Activated B cell treated with CpG ODN at 0.5 μM for 24 hours (primary cell): ENCODE measurements around the gene MED29. TPM values are rescaled to one million over a fixed set of nuclear protein-coding genes. Genes with fewer than 3 reads are reported as not detected.
A peak's percentile ranks its signal among the peaks of the same experiment; 100 is the strongest.

Experiments
- ATAC-seq: fragments of 200-7000 bp; cut with Tn5 transposase; one replicate; pipeline ENCODE4 v1.10.0; 2021; ENCODE audit warnings: low read depth, mild to moderate bottlenecking, moderate library complexity
- CTCF ChIA-PET: fragments of 350-600 bp; sonication (Branson Sonifier 250); formaldehyde crosslinking; loops from one replicate; lab custom pipeline; 2021; ENCODE audit warnings: antibody characterized with exemption; lab: Charles Lee
- POLR2A ChIA-PET: fragments of 350-600 bp; sonication (Branson Sonifier 250); formaldehyde crosslinking; loops from one replicate; lab custom pipeline; 2021; ENCODE audit warnings: antibody characterized with exemption; lab: Charles Lee
- DNase-seq: peaks from one replicate; pipeline ENCODE4 v3.0.0; 2022
- H3K27ac Mint-ChIP-seq: one replicate; pipeline ENCODE4 v1.8.0; 2020; ENCODE audit warnings: mixed read lengths
- H3K27me3 Mint-ChIP-seq: one replicate; pipeline ENCODE4 v1.8.0; 2021; ENCODE audit warnings: mixed read lengths
- H3K36me3 Mint-ChIP-seq: one replicate; pipeline ENCODE4 v1.8.0; 2021; ENCODE audit warnings: low read depth, mixed read lengths
- H3K4me1 Mint-ChIP-seq: one replicate; pipeline ENCODE4 v1.8.0; 2021; ENCODE audit warnings: mixed read lengths
- H3K4me3 Mint-ChIP-seq: one replicate; pipeline ENCODE4 v1.8.0; 2020; ENCODE audit warnings: mild to moderate bottlenecking, mixed read lengths
- H3K9me3 Mint-ChIP-seq: one replicate; pipeline ENCODE4 v1.8.0; 2020; ENCODE audit warnings: mixed read lengths
- CTCF ChIP-seq: fragments of 200-600 bp; IDR thresholded peaks from one replicate; pipeline ENCODE4 v1.8.0; 2022; ENCODE audit warnings: antibody characterized with exemption, mild to moderate bottlenecking
- intact Hi-C: fragments of 100-400 bp; cut with micrococcal nuclease; formaldehyde crosslinking; loops from one replicate; pipeline ENCODE4 v1.15.1; 2024
- total RNA-seq: library from RNA; stranded (reverse); gene quantifications from 2 replicates; pipeline ENCODE4 v1.2.3, GENCODE V29; 2022

MED29 gene
- total RNA-seq, 1 donor from 2014 or later: 39.0 TPM

- H3K4me3 Mint-ChIP-seq: peak overlapping the region; percentile 89
- POLR2A ChIA-PET: interaction anchor here (0.7 to 6.9 kb wide), 10 partner anchors 9 to 125 kb away, joined by 3 to 213 read pairs (median 6); partner anchors contain the start of genes EID2B, GMFG, MED29 and PAF1
- no peak for ATAC-seq
- no peak for TF ChIP-seq CTCF
- intact Hi-C loops: loop anchor here (5.0 kb wide), 1 partner anchor 556 kb away; no protein-coding TSS in a partner anchor
- H3K4me1 Mint-ChIP-seq: peaks cover 59% of the 10 kb centered on the region
- CTCF ChIA-PET: interaction anchor here (3.7 kb wide), 1 partner anchor 10 kb away, joined by 39 read pairs; no protein-coding TSS in a partner anchor
- peak; percentile 60 for DNase-seq
- peak overlapping the region; percentile 91 for H3K27ac Mint-ChIP-seq
- H3K36me3 Mint-ChIP-seq: peaks cover 34% of the 10 kb centered on the region
- no peaks in the 10 kb centered on the region for H3K9me3 Mint-ChIP-seq
- peaks cover 4% of the 10 kb centered on the region for H3K27me3 Mint-ChIP-seq
These were observed 16.6 kb downstream of the MED29 start for GRCh38 chr19:39407660-39408391.

DNA sequence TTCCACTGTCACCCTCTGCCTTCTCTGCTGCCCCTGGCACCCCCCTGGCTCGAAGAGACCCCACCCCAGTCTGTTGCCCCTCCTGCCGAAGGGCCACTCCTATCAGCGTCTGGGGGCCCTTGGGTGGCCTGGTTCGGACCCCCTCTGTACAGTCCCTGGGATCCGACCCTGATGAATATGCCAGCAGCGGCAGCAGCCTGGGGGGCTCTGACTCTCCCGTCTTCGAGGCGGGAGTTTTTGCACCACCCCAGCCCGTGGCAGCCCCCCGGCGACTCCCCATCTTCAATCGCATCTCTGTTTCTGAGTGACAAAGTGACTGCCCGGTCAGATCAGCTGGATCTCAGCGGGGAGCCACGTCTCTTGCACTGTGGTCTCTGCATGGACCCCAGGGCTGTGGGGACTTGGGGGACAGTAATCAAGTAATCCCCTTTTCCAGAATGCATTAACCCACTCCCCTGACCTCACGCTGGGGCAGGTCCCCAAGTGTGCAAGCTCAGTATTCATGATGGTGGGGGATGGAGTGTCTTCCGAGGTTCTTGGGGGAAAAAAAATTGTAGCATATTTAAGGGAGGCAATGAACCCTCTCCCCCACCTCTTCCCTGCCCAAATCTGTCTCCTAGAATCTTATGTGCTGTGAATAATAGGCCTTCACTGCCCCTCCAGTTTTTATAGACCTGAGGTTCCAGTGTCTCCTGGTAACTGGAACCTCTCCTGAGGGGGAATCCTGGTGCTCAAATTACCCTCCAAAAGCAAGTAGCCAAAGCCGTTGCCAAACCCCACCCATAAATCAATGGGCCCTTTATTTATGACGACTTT lies 17.4 kb downstream of the MED29 start:
- Mint-ChIP-seq H3K27me3 (peaks cover 4% of the 10 kb centered on the region), H3K4me1 (peaks cover 59% of the 10 kb centered on the region), H3K36me3 (peaks cover 34% of the 10 kb centered on the region), H3K27ac (peak overlapping the region; percentile 91), H3K9me3 (no peaks in the 10 kb centered on the region), H3K4me3 (peak overlapping the region; percentile 89)
- ATAC-seq: no peak
- intact Hi-C loops: loop anchor here (5.0 kb wide), 1 partner anchor 556 kb away; no protein-coding TSS in a partner anchor
- peak; percentile 37 for DNase-seq
- ChIA-PET CTCF (interaction anchor here (3.7 kb wide), 1 partner anchor 10 kb away, joined by 39 read pairs; no protein-coding TSS in a partner anchor), POLR2A (interaction anchor here (0.7 to 6.9 kb wide), 10 partner anchors 10 to 124 kb away, joined by 3 to 213 read pairs (median 6); partner anchors contain the start of genes EID2B, GMFG, MED29 and PAF1)
- no peak for TF ChIP-seq CTCF

DNA sequence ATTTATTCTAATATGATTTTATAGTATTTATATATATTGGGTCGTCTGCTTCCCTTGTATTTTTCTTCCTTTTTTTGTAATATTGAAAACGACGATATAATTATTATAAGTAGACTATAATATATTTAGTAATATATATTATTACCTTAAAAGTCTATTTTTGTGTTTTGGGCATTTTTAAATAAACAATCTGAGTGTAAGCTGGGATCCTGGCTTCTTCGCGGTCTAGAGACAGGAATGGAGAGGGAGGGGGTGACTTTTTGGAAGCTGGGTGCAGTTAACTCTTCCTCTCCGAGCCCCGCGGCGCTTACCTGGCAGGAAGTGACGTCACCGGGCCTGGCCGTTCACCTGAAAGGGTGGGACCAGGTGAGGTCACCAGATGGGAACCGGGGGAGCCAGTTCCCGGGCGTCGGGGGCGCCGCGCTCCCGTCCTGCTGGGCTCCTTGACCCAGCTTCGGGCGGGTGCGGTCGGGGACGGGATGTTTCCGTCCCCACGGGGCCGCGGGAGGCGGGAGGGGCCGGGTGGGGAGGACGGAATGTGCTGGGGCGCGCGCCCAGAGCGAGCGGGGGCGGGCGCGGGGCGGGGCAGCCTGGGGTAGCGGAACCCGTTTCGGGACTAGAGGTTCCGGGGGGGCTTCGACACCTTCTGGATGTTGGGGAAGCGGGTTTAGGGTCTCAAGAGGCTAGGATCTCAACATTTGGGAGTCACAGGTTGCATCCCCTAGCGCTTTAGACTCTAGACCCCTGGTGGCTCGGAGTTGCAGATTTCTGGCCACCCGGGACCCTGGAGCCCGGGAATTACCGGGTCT lies 18.2 kb downstream of the MED29 start:
- ATAC-seq: peak; percentile 3
- Mint-ChIP-seq H3K9me3 (no peaks in the 10 kb centered on the region), H3K4me3 (peak overlapping the region; percentile 89), H3K27ac (peak overlapping the region; percentile 98), H3K4me1 (peaks cover 60% of the 10 kb centered on the region), H3K36me3 (peaks cover 42% of the 10 kb centered on the region), H3K27me3 (peaks cover 4% of the 10 kb centered on the region)
- intact Hi-C loops: loop anchor here (1.0 to 5.0 kb wide), 2 partner anchors 7 to 557 kb away; no protein-coding TSS in a partner anchor
- ChIA-PET CTCF (interaction anchor here (3.7 kb wide), 1 partner anchor 11 kb away, joined by 39 read pairs; no protein-coding TSS in a partner anchor), POLR2A (interaction anchor here (0.6 to 6.9 kb wide), 7 partner anchors 11 to 769 kb away, joined by 3 to 213 read pairs (median 4); partner anchors contain the start of genes MED29, PAF1, RPS16 and SUPT5H)
- TF ChIP-seq CTCF: no peak
- DNase-seq: peak; percentile 76

GRCh38 chr19:39410017-39410830 lies 19.0 kb downstream of the MED29 start:
- CTCF ChIA-PET: no interaction called here
- intact Hi-C loops: loop anchor here (1.0 kb wide), 1 partner anchor 8 kb away; no protein-coding TSS in a partner anchor
- ATAC-seq (peak; percentile 30), DNase-seq (peak; percentile 81)
- Mint-ChIP-seq H3K27me3 (peaks cover 4% of the 10 kb centered on the region), H3K4me3 (peak overlapping the region; percentile 89), H3K27ac (peak overlapping the region; percentile 98), H3K4me1 (peaks cover 60% of the 10 kb centered on the region), H3K9me3 (no peaks in the 10 kb centered on the region), H3K36me3 (peaks cover 47% of the 10 kb centered on the region)
- POLR2A ChIA-PET: interaction anchor here (2.4 to 15.0 kb wide), 4 partner anchors 8 to 25 kb away, joined by 91 to 285 read pairs (median 164); partner anchors contain the start of gene RPS16
- TF ChIP-seq CTCF: no peak
